ENCODE data around the gene VWDE. TPM values are rescaled to one million over a fixed set of nuclear protein-coding genes. Genes with fewer than 3 reads are reported as not detected.
"Not testable (repeated sequence)": the region's sequence is repeated elsewhere in the genome, so short reads cannot be mapped to it uniquely, and the experiment has no call there.

Gene VWDE
- 0.27 TPM in 2 replicates for total RNA-seq (2013; cell fraction: nucleolus; rRNA removed)
- 1.9 and 2.9 TPM in 2 replicates for total RNA-seq (2014; rRNA removed)
- 2.1 and 2.3 TPM in 2 replicates for total RNA-seq (2014; rRNA removed; fragmentation: Illumina TruSeq; extraction: Trizol)
- total RNA-seq (2021): 0.74 and 1.5 TPM in 2 replicates
- polyA plus RNA-seq (2011; ENCODE audit: low read depth): not detected
- 0.75 and 1.2 TPM in 2 replicates for polyA plus RNA-seq (2011; rRNA removed)
- 0.19 and 0.20 TPM in 2 replicates for polyA plus RNA-seq (2011; cell fraction: cytosol; rRNA removed)
- 1.7 and 2.2 TPM in 2 replicates for polyA plus RNA-seq (2011; cell fraction: nucleus; rRNA removed)
- 0.14 and 0.17 TPM in 2 replicates for polyA plus RNA-seq (2012)
- polyA plus RNA-seq (2014; fragmentation: Illumina TruSeq; extraction: Trizol): 1.2 and 1.5 TPM in 2 replicates
- 1 to 10 TPM; 1.1 to 1.8 TPM for polyA plus RNA-seq (2014; fragmentation: Nextera tagmentation; extraction: Ambion mirVana)
- 0.52 and 0.96 TPM in 2 replicates for polyA plus RNA-seq (2014; rRNA removed)
- polyA plus RNA-seq (2016; fragmentation: Nextera tagmentation; extraction: Ambion mirVana): 1 to 10 TPM; 1.1 to 1.7 TPM
- polyA minus RNA-seq (2011; rRNA and poly(A)+ RNA removed): 0.88 and 1.0 TPM in 2 replicates
- polyA minus RNA-seq (2011; cell fraction: cytosol; rRNA and poly(A)+ RNA removed): 0.21 and 0.27 TPM in 2 replicates
- 1.4 and 1.8 TPM in 2 replicates for polyA minus RNA-seq (2011; cell fraction: nucleus; rRNA and poly(A)+ RNA removed)
- Bru-seq, nascent RNA: percentile 26 among the genes with signal in this experiment
- BruChase-seq, experiment 1, labeled RNA remaining after a 6-hour chase: percentile 16 among the genes with signal in this experiment
- BruChase-seq, experiment 2, labeled RNA remaining after a 2-hour chase: percentile 30 among the genes with signal in this experiment
- long read RNA-seq, experiment 1: 0 reads
- long read RNA-seq, experiment 2, partial matches to known transcripts: 0 of 1 reads
- long read RNA-seq, experiment 2, other reads (novel, unspliced or antisense): 1 of 1 reads

- DNase-seq (ENCODE audit: low read depth, low spot score) (no peak), FAIRE-seq (no peak), ATAC-seq (peak; percentile 85)
- POLR2A ChIA-PET: no interaction called here
- WGBS (ENCODE audit: insufficient coverage, insufficient replicate concordance, low lambda C conversion rate, missing lambda C conversion rate): 15% methylated on average over 54 of the region's 54 CpGs
- Histone ChIP-seq H3K27me3 (replicated peaks in 1 of 2; ENCODE audit: control insufficient read depth in 2 of 2, insufficient read depth in 2 of 2, low read length in 1 of 2) (peaks cover 2% of the 10 kb centered on the region in 2 experiments; a peak in 3 of 4 replicates), H4K20me1 (ENCODE audit: control insufficient read depth, insufficient read depth) (no peaks in the 10 kb centered on the region), H2AFZ (ENCODE audit: control insufficient read depth, low read depth, low read length) (peak within 1 kb of the TSS; percentile 41), H3K27ac (ENCODE audit: control insufficient read depth, insufficient read depth) (no peak within 1 kb of the TSS), H3K9ac (ENCODE audit: control insufficient read depth, insufficient read depth, low read length) (no peak within 1 kb of the TSS; the same call in 1 of the 2 replicates), H3K9me3 (replicated peaks; ENCODE audit: control insufficient read depth, insufficient read depth, low read length) (no peaks in the 10 kb centered on the region), H3K4me2 (ENCODE audit: control insufficient read depth, insufficient read depth) (peak within 1 kb of the TSS; percentile 77), H3K4me1 (ENCODE audit: control insufficient read depth, insufficient read depth, low read length) (no peaks in the 10 kb centered on the region), H3K36me3 (ENCODE audit: control insufficient read depth in 2 of 2, insufficient read depth in 2 of 2, low read length in 1 of 2) (no peaks in the 10 kb centered on the region), H3K4me3 (no peak within 1 kb of the TSS; the same call in 1 of the 2 replicates), H3K79me2 (ENCODE audit: control insufficient read depth, insufficient read depth, low read length) (no peaks in the 10 kb centered on the region)
- TF ChIP-seq EGR1 (IDR thresholded peaks at IDR 0.05; ENCODE audit: borderline replicate concordance in 1 of 2, low read depth in 2 of 2, low read length in 2 of 2) (peak in 1 of 2 experiments; percentile 61; a peak in 1 of 3 replicates), STAT1 (conservative IDR thresholded peaks at IDR 0.05) (no peak), SREBF2 (IDR thresholded peaks at IDR 0.05; ENCODE audit: low read length) (no peak)
- TF ChIP-seq, protein P1, sequence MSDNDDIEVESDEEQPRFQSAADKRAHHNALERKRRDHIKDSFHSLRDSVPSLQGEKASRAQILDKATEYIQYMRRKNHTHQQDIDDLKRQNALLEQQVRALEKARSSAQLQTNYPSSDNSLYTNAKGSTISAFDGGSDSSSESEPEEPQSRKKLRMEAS (IDR thresholded peaks at IDR 0.05; ENCODE audit: low read depth, low read length): no peak
- SMC1A ChIA-PET (ENCODE audit: uncharacterized antibody, unreplicated experiment): no interaction called here
- CTCF ChIA-PET: no interaction called here
- in situ Hi-C loops (cut with MboI) (no loop called here), intact Hi-C loops (cut with micrococcal nuclease; ENCODE audit: unreplicated experiment) (no loop called here)
- BruUV-seq (replicated peaks): no TSS peak
- RAD21 ChIA-PET (ENCODE audit: unreplicated experiment): no interaction called here
Measured at GRCh38 chr7:12403287-12404181, at the start of gene VWDE. Gene VWDE, minus strand, starts transcription at chr7:12403865. Its CDS starts 149 bp downstream, at chr7:12403716.

DNA sequence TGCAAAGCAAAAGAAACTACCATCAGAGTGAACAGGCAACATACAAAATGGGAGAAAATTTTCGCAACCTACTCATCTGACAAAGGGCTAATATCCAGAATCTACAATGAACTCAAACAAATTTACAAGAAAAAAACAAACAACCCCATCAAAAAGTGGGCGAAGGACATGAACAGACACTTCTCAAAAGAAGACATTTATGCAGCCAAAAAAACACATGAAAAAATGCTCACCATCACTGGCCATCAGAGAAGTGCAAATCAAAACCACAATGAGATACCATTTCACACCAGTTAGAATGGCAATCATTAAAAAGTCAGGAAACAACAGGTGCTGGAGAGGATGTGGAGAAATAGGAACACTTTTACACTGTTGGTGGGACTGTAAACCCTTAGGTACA lies 49.5 kb upstream of the VWDE start:
- H2AFZ ChIP-seq (ENCODE audit: control insufficient read depth, low read depth, low read length); H3K9me3 ChIP-seq (replicated peaks; ENCODE audit: control insufficient read depth, insufficient read depth, low read length); RAD21 ChIA-PET (ENCODE audit: unreplicated experiment); H3K36me3 ChIP-seq (ENCODE audit: control insufficient read depth in 2 of 2, insufficient read depth in 2 of 2, low read length in 1 of 2); DNase-seq (ENCODE audit: low read depth, low spot score); intact Hi-C loops (cut with micrococcal nuclease; ENCODE audit: unreplicated experiment); SMC1A ChIA-PET (ENCODE audit: uncharacterized antibody, unreplicated experiment); BruUV-seq (replicated peaks); H3K4me3 ChIP-seq; H3K4me2 ChIP-seq (ENCODE audit: control insufficient read depth, insufficient read depth); H3K4me1 ChIP-seq (ENCODE audit: control insufficient read depth, insufficient read depth, low read length); H3K27me3 ChIP-seq (replicated peaks in 1 of 2; ENCODE audit: control insufficient read depth in 2 of 2, insufficient read depth in 2 of 2, low read length in 1 of 2); POLR2A ChIA-PET; FAIRE-seq; in situ Hi-C loops (cut with MboI); ATAC-seq; H4K20me1 ChIP-seq (ENCODE audit: control insufficient read depth, insufficient read depth); H3K9ac ChIP-seq (ENCODE audit: control insufficient read depth, insufficient read depth, low read length); H3K27ac ChIP-seq (ENCODE audit: control insufficient read depth, insufficient read depth); H3K79me2 ChIP-seq (ENCODE audit: control insufficient read depth, insufficient read depth, low read length): not testable (repeated sequence)
- CTCF ChIA-PET: interaction anchor here (1.7 to 2.1 kb wide), 2 partner anchors 14 to 37 kb away, joined by 3 to 10 read pairs; no protein-coding TSS in a partner anchor
- WGBS (ENCODE audit: insufficient coverage, insufficient replicate concordance, low lambda C conversion rate, missing lambda C conversion rate): 10% methylated on average over 2 of the region's 2 CpGs

All from GM12878 (cell line).